Natural killer cell treated with Interleukin-12 subunit alpha and Interleukin-12 subunit beta and Interleukin-15 and Interleukin-18, amount 100 ng/mL, for 72 hours (primary cell): ENCODE data around the gene CGNL1. TPM values are rescaled to one million over a fixed set of nuclear protein-coding genes. Genes with fewer than 3 reads are reported as not detected.

ENCODE experiments used
- ATAC-seq, 2 donors: fragments of 150-1000 bp; cut with Tn5 transposase in 1 of 2; sonication (Bioruptor Pico), chemical (Tn5 transposase) in 1 of 2; 2 replicates each; pipeline ENCODE4 v1.10.0; 2021
- DNase-seq: peaks from one replicate; pipeline ENCODE4 v3.0.0; 2022; ENCODE audit warnings: low spot score
- H3K27ac Mint-ChIP-seq, 2 donors: 1 replicate in 1 of 2; 2 replicates in 1 of 2; pipeline ENCODE4 v1.8.0; 2022; ENCODE audit warnings: mixed read lengths in 2 of 2, mild to moderate bottlenecking in 1 of 2, moderate library complexity in 1 of 2
- H3K27me3 Mint-ChIP-seq, 2 donors: 1 replicate in 1 of 2; 2 replicates in 1 of 2; pipeline ENCODE4 v1.8.0; 2022; ENCODE audit warnings: mixed read lengths in 2 of 2
- H3K36me3 Mint-ChIP-seq: one replicate; pipeline ENCODE4 v1.8.0; 2022; ENCODE audit warnings: mixed read lengths
- H3K4me1 Mint-ChIP-seq, 2 donors: 1 replicate in 1 of 2; 2 replicates in 1 of 2; pipeline ENCODE4 v1.8.0; 2022; ENCODE audit warnings: low read depth in 2 of 2, mixed read lengths in 2 of 2, mild to moderate bottlenecking in 1 of 2
- H3K4me3 Mint-ChIP-seq: one replicate; pipeline ENCODE4 v1.8.0; 2022; ENCODE audit warnings: mixed read lengths
- H3K9me3 Mint-ChIP-seq: 2 replicates; pipeline ENCODE4 v1.8.0; 2022; ENCODE audit warnings: mixed read lengths
- total RNA-seq, 2 donors: library from RNA; stranded (reverse); gene quantifications; one replicate each; pipeline ENCODE4 v1.2.3, GENCODE V29; 2022

The CGNL1 gene
- total RNA-seq, 2 donors from 2014 or later: not detected

DNA sequence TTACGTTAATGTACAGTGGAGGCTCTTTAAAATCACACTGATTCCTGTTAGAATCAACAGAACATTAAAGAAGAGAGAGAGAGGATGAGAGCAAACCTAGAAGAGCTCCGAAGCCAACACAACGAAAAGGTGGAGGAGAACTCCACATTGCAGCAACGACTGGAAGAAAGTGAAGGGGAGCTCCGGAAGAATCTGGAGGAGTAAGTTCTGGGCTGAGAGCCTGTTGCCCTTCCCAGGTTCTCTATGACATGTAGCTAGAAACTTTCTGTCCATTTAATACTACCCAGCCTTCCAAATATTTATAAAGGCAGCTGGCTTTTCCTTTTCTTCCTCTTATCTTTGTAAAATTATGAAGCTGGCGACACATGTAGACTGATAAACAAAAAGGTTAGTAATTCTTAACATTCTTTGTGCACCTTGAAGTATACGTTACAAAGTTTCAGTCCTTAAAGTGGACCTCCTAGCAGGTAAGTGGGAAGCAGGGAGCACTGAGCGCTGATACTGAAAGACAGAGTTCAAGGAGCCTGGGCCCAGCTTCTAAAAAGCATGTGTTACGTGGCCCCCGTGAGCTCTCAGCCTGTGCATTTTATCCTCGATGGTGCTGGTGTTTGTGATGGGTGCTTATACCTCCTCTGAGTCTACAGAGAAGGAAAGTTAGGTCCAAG lies 75.9 kb downstream of the CGNL1 start:
- ATAC-seq (no peak), DNase-seq (no peak)
- H3K4me3 Mint-ChIP-seq: no peak overlapping the region
- H3K36me3 Mint-ChIP-seq: no peaks in the 10 kb centered on the region
- no peak overlapping the region for H3K27ac Mint-ChIP-seq
- H3K9me3 Mint-ChIP-seq: no peaks in the 10 kb centered on the region
- peaks cover 32 to 57% of the 10 kb centered on the region in 2 donors for H3K27me3 Mint-ChIP-seq
- no peaks in the 10 kb centered on the region for H3K4me1 Mint-ChIP-seq

- ATAC-seq (no peak), DNase-seq (no peak)
- H3K4me3 Mint-ChIP-seq: no peak overlapping the region
- H3K27me3 Mint-ChIP-seq: peaks cover 18 to 36% of the 10 kb centered on the region in 2 donors
- H3K9me3 Mint-ChIP-seq: no peaks in the 10 kb centered on the region
- no peaks in the 10 kb centered on the region for H3K4me1 Mint-ChIP-seq
- H3K36me3 Mint-ChIP-seq: no peaks in the 10 kb centered on the region
- no peak overlapping the region for H3K27ac Mint-ChIP-seq
These were observed 79.6 kb downstream of the CGNL1 start for GRCh38 chr15:57455929-57456328.

GRCh38 chr15:57456559-57456958 lies 80.3 kb downstream of the CGNL1 start:
- DNase-seq: no peak
- H3K36me3 Mint-ChIP-seq: no peaks in the 10 kb centered on the region
- no peak overlapping the region for H3K4me3 Mint-ChIP-seq
- no peaks in the 10 kb centered on the region for H3K9me3 Mint-ChIP-seq
- no peak for ATAC-seq
- no peaks in the 10 kb centered on the region for H3K4me1 Mint-ChIP-seq
- no peak overlapping the region for H3K27ac Mint-ChIP-seq
- peaks cover 18 to 33% of the 10 kb centered on the region in 2 donors for H3K27me3 Mint-ChIP-seq

GRCh38 chr15:57457726-57458125 lies 81.4 kb downstream of the CGNL1 start:
- H3K9me3 Mint-ChIP-seq: no peaks in the 10 kb centered on the region
- ATAC-seq (no peak), DNase-seq (no peak)
- H3K4me3 Mint-ChIP-seq: no peak overlapping the region
- no peaks in the 10 kb centered on the region for H3K4me1 Mint-ChIP-seq
- no peak overlapping the region for H3K27ac Mint-ChIP-seq
- H3K27me3 Mint-ChIP-seq: peaks cover 12 to 22% of the 10 kb centered on the region in 2 donors
- no peaks in the 10 kb centered on the region for H3K36me3 Mint-ChIP-seq

DNA sequence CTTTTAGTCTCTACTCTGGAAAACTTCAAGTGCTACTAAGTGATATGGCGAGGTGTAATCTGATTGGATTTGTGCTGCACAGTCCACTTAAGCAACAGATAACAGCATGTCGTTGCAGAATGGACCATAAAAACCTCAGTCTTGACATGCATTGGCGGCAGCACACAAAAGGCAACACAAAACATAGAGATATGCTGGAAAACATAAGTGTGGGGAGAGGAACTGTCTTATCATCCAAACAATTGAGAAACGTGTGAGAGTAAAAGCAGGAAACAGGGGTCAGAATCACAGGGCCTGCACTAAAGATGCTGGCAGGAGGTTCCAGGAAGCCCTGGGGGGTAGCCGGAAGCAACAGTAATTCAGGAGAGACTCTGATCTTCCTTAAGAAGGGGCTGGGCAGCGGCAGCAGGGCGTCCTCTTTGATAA lies 82.1 kb downstream of the CGNL1 start:
- no peaks in the 10 kb centered on the region for H3K36me3 Mint-ChIP-seq
- no peaks in the 10 kb centered on the region for H3K9me3 Mint-ChIP-seq
- H3K4me1 Mint-ChIP-seq: no peaks in the 10 kb centered on the region
- no peak overlapping the region for H3K4me3 Mint-ChIP-seq
- no peak overlapping the region for H3K27ac Mint-ChIP-seq
- DNase-seq (no peak), ATAC-seq (no peak)
- H3K27me3 Mint-ChIP-seq: peaks cover 11 to 15% of the 10 kb centered on the region in 2 donors

GRCh38 chr15:57460208-57460816 lies 84.0 kb downstream of the CGNL1 start:
- DNase-seq: no peak
- Mint-ChIP-seq H3K36me3 (no peaks in the 10 kb centered on the region), H3K9me3 (no peaks in the 10 kb centered on the region), H3K4me1 (no peaks in the 10 kb centered on the region), H3K27ac (no peak overlapping the region), H3K4me3 (no peak overlapping the region), H3K27me3 (peaks cover 0 to 5% of the 10 kb centered on the region in 2 donors)
- ATAC-seq: no peak

DNA sequence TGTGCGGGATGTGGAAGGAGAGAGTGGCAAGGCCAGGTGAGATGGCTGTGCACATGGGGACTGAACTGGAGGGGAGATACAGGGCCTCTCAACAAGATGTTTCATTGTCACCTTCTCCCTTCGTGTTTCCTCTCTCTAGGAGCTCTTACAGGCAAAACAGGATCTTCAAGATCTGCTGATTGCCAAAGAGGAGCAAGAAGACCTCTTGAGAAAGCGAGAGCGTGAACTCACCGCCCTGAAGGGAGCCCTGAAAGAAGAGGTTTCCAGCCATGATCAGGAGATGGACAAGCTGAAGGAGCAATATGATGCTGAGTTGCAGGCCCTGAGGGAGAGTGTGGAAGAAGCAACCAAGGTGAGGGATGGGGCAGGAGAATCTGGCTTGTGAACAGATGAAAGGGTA lies 85.2 kb downstream of the CGNL1 start:
- ATAC-seq (no peak), DNase-seq (no peak)
- Mint-ChIP-seq H3K9me3 (no peaks in the 10 kb centered on the region), H3K27ac (no peak overlapping the region), H3K4me3 (no peak overlapping the region), H3K36me3 (no peaks in the 10 kb centered on the region), H3K4me1 (no peaks in the 10 kb centered on the region), H3K27me3 (peaks cover 5 to 7% of the 10 kb centered on the region in 2 donors)

DNA sequence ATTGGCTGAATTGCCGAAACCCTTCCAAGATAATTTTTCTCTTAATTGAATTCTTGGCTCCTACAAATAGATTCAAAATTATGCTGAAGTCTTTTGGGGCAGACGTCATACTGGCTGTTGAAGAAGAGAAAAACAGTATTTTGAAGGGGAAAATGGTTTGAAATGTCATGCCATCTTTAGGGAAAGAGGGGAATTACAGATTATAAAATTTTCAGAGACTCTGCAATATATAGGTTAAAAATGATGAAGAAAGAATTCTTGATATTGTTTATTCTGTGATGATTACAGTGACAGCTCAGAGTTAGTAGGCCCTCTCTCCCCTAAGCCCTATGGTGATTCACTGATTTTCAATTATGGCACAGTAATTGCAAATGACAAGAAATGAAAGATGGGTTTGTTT lies 86.1 kb downstream of the CGNL1 start:
- H3K9me3 Mint-ChIP-seq: no peaks in the 10 kb centered on the region

DNA sequence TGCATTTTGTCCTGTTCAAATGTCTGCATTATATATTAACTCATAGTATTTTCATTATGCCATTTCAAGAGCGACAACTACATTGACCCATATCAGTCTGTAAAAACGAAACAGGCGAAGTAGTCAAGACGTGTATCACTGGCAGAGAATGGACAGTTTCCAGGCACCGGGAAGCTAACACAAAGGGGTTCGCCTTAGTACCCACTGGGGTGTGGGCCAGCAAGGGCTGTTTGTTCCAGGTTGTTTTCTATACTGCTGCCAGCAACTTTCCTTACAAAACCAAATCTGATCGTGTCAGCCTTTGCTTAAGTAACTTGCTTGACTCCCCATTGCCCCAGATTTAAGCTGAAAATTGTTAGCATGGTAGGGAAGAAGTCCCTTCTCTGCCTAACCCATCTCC lies 87.1 kb downstream of the CGNL1 start:
- H3K4me1 Mint-ChIP-seq: no peaks in the 10 kb centered on the region

More for the DNA sequence above, 86.1 kb downstream of the CGNL1 start:
- Mint-ChIP-seq H3K27ac (no peak overlapping the region), H3K27me3 (peaks cover 12 to 13% of the 10 kb centered on the region in 2 donors), H3K4me1 (no peaks in the 10 kb centered on the region), H3K36me3 (no peaks in the 10 kb centered on the region), H3K4me3 (no peak overlapping the region)
- no peak for ATAC-seq
- DNase-seq: no peak

GRCh38 chr15:57464480-57464879 lies 88.2 kb downstream of the CGNL1 start:
- no peak for ATAC-seq
- Mint-ChIP-seq H3K27me3 (peaks cover 24 to 25% of the 10 kb centered on the region in 2 donors), H3K27ac (no peak overlapping the region), H3K4me1 (no peaks in the 10 kb centered on the region), H3K4me3 (no peak overlapping the region), H3K36me3 (no peaks in the 10 kb centered on the region), H3K9me3 (no peaks in the 10 kb centered on the region)
- DNase-seq: no peak

More for the DNA sequence above, 87.1 kb downstream of the CGNL1 start:
- Mint-ChIP-seq H3K4me3 (no peak overlapping the region), H3K27me3 (peaks cover 15 to 16% of the 10 kb centered on the region in 2 donors), H3K9me3 (no peaks in the 10 kb centered on the region), H3K27ac (no peak overlapping the region), H3K36me3 (no peaks in the 10 kb centered on the region)
- DNase-seq (no peak), ATAC-seq (no peak)

- H3K36me3 Mint-ChIP-seq: no peaks in the 10 kb centered on the region
- H3K4me3 Mint-ChIP-seq: no peak overlapping the region
- ATAC-seq: no peak
- H3K9me3 Mint-ChIP-seq: no peaks in the 10 kb centered on the region
- H3K27ac Mint-ChIP-seq: no peak overlapping the region
- H3K4me1 Mint-ChIP-seq: peaks cover 0 to 3% of the 10 kb centered on the region in 2 donors
- H3K27me3 Mint-ChIP-seq: peaks cover 41 to 56% of the 10 kb centered on the region in 2 donors
- no peak for DNase-seq
These were observed 92.2 kb downstream of the CGNL1 start for GRCh38 chr15:57468486-57468885.

- Mint-ChIP-seq H3K27ac (no peak overlapping the region), H3K36me3 (no peaks in the 10 kb centered on the region), H3K4me3 (no peak overlapping the region), H3K4me1 (peaks cover 0 to 3% of the 10 kb centered on the region in 2 donors), H3K27me3 (peaks cover 36 to 62% of the 10 kb centered on the region in 2 donors), H3K9me3 (no peaks in the 10 kb centered on the region)
- DNase-seq (no peak), ATAC-seq (no peak)
These were observed 94.2 kb downstream of the CGNL1 start for GRCh38 chr15:57470543-57470942.

DNA sequence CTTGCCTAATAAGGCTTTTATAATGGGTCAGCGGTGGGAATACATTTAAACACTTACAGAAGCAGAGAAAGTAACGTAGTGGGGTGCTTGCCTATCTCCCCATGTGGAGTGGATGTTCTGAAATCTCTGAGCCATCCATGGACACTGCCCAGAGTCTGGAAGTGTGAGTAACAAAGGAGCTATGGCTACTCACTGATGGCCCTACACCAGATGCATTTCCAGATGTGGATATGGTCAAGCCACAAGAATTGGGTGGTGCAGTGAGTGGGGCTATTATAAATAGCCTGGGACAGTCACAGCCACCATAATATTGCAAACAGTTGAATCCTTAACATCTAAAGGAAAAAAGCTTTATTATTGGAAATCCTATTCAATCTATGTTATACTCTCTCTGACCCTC lies 96.6 kb downstream of the CGNL1 start:
- Mint-ChIP-seq H3K9me3 (no peaks in the 10 kb centered on the region), H3K27ac (no peak overlapping the region), H3K27me3 (peaks cover 32 to 58% of the 10 kb centered on the region in 2 donors), H3K36me3 (no peaks in the 10 kb centered on the region), H3K4me3 (no peak overlapping the region), H3K4me1 (peaks cover 0 to 3% of the 10 kb centered on the region in 2 donors)
- no peak for ATAC-seq
- DNase-seq: no peak

- ATAC-seq: no peak
- H3K4me1 Mint-ChIP-seq: no peaks in the 10 kb centered on the region
- H3K9me3 Mint-ChIP-seq: no peaks in the 10 kb centered on the region
- H3K27me3 Mint-ChIP-seq: peaks cover 25 to 56% of the 10 kb centered on the region in 2 donors
- no peak overlapping the region for H3K4me3 Mint-ChIP-seq
- DNase-seq: no peak
- H3K36me3 Mint-ChIP-seq: no peaks in the 10 kb centered on the region
- H3K27ac Mint-ChIP-seq: no peak overlapping the region
These were observed 100.2 kb downstream of the CGNL1 start for GRCh38 chr15:57476533-57476975.
